T-helper 1 cell treated with Interleukin-12 subunit alpha and Interleukin-12 subunit beta and Interleukin-4 antibody, amounts not matched to agents 30 ng/mL and 1 ng/mL, for 36 hours (primary cell): ENCODE results near the gene RUNX2. TPM values are rescaled to one million over a fixed set of nuclear protein-coding genes. Genes with fewer than 3 reads are reported as not detected.

Source experiments
- intact Hi-C: fragments of 100-400 bp; cut with micrococcal nuclease; formaldehyde crosslinking; loops from one replicate; pipeline ENCODE4 v1.15.1; 2024
- total RNA-seq: library from RNA; stranded (reverse); gene quantifications from 2 replicates; pipeline ENCODE4 v1.2.3, GENCODE V29; 2022

RUNX2 gene
- total RNA-seq, 1 donor from 2014 or later: 14.6 TPM

- intact Hi-C loops: no loop called here
Observed at GRCh38 chr6:45500924-45501816, 173.0 kb downstream of the RUNX2 start.

- intact Hi-C loops: no loop called here
Observed at GRCh38 chr6:45502456-45502855, 174.3 kb downstream of the RUNX2 start.

- intact Hi-C loops: no loop called here
Observed at GRCh38 chr6:45504947-45505346, 176.8 kb downstream of the RUNX2 start.

DNA sequence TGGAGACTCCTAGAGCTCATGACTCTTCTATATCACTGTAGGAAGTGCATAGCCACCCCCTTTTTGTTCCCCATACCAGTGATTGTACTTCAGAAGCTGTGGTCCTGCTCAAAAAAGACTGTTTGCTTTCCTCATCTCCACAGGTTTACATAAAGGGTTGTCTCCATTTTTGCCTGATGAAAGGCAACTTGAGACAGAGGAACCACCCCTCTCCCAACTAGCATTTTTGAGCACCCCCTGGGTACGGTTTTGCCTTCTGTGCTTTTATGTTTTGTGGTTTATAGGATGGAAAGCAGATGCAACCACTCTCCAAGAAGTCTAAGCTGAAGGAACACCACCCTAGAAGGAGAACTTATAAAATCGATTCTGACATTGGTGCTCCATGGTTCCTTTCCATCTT lies 177.3 kb downstream of the RUNX2 start:
- intact Hi-C loops: no loop called here

DNA sequence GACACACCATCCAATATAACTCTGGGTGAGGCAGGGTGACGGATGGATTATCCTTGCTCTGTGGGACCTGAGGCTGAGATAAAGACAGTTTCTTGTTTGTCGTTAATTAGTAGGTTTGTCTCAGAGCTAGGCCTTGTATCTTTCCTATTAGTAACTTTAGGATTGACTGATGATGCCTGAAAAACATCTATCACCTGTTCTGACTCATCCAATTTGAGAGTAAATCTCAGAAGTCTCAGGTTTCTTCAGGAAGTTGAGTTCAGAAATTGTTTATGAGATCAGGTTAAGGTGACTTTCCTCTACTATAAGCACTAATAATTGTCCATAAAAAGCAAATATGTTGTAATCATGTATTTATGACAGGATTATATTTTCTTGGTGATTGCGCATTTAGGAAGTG lies 179.1 kb downstream of the RUNX2 start:
- intact Hi-C loops: no loop called here

- intact Hi-C loops: no loop called here
Observed at GRCh38 chr6:45509426-45509825, 181.3 kb downstream of the RUNX2 start.

DNA sequence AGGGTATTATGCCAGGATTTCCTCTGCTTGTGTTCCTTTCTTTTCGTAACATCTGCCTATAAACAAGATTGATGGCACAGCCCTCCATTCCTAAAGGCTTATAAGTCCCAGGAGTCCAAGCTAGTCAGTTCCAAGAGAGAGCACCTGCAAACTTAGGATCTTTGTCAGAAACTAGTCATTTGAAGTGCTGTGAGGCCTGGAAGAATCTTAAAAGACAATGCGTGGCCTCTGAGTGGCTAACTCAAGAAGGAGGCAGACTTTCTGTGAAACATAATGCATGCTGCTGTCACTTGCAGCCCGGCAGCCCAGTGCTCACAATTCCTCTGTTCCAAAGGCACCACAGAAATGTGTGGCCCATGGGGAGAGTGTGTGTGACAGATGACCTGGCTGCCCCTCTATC lies 184.6 kb downstream of the RUNX2 start:
- intact Hi-C loops: no loop called here

- intact Hi-C loops: no loop called here
Observed at GRCh38 chr6:45513213-45513618, 185.1 kb downstream of the RUNX2 start.

GRCh38 chr6:45513843-45514242 lies 185.7 kb downstream of the RUNX2 start:
- intact Hi-C loops: no loop called here

DNA sequence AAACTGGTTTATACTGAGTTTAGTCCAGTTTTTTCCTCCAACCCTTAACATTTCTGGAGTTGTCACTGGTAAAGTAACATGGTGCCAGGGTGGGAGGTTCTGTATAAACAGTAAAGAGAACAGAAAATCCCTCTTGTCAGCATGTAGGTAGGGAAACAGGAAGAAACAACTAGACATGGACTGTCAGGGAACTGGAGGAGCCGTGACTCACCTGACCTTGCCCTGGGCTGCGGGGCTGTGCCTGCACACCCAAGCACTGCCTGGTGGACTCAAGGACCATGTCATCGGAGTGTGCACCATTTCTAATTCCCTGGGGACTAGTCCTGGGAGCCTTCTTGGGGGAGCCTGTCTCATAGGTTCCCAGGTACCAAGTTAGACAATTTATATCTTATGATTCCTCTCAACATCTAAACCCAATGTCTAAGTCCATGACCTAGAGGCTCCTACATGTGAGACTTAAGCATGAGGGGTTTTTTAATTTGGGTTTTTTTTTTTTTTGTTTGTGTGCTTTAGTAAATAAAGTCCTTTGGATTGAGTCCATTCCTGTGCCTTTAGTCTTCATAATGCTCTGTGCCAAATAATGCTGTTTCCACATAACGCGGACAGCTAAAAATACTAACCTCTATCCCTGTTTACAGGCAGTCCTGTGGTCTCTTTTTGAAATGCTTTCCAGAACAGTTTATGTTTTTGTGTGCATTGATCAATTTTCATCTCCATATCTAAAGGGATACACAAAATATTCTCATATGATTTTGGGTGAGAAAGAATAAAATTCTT lies 186.5 kb downstream of the RUNX2 start:
- intact Hi-C loops: no loop called here

DNA sequence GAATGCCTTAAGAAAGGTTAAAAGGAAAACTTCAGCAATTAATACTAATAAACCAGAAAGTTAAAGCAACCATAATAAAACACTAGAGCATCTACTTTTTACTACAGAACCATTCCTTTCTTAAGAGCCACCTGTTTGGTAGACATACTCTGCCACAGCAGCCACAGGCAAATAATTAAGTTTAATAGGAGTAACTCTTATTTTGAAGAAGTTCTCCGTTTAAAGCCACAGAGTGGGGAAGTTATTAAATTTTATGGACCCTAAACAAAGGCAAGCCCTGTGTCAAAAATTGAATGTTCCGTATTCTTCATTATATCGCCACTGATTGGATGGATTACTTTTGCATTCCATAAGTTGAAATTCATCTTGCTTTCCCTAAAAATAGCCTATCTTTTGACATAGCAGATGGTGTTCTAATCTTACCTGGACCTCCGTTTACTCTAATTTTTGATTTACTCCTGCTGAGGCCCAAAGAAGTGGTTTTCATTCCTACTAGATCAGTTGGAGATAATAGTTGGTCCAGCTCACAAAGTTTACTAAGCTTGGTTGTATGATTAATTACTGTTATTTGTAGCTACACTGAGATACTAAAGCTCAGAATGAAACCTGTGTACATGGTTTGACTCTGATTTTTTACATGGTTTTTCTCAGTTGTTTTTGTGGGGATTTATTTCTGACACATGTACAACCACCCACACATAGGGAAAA lies 190.0 kb downstream of the RUNX2 start:
- intact Hi-C loops: no loop called here

- intact Hi-C loops: no loop called here
Observed at GRCh38 chr6:45521226-45521625, 193.1 kb downstream of the RUNX2 start.

- intact Hi-C loops: no loop called here
Observed at GRCh38 chr6:45522486-45522885, 194.4 kb downstream of the RUNX2 start.

- intact Hi-C loops: no loop called here
Observed at GRCh38 chr6:45527210-45527609, 199.1 kb downstream of the RUNX2 start.

GRCh38 chr6:45531999-45532595 lies 204.0 kb downstream of the RUNX2 start:
- intact Hi-C loops: no loop called here

GRCh38 chr6:45532721-45533210 lies 204.6 kb downstream of the RUNX2 start:
- intact Hi-C loops: no loop called here

DNA sequence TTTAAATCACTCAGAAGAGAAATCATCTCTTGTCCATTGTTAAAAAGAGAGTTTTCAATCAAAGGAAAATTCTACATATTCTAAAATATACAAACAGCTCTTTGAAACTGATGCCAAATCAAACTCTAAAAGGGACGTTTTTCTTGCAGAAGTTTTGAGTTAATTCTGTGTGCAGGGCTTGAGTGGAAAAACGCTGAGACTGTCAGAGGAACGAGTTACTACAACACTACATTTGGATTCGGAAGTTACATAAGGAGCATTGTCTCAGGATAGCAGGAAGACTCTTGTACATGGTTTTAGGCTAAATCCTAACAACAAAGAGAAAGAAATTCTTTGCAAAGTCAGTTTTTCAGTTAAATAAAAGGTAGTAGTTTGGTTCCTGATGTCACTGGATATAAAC lies 205.3 kb downstream of the RUNX2 start:
- intact Hi-C loops: no loop called here

- intact Hi-C loops: no loop called here
Observed at GRCh38 chr6:45535933-45536332, 207.8 kb downstream of the RUNX2 start.

- intact Hi-C loops: no loop called here
Observed at GRCh38 chr6:45537539-45537938, 209.4 kb downstream of the RUNX2 start.

DNA sequence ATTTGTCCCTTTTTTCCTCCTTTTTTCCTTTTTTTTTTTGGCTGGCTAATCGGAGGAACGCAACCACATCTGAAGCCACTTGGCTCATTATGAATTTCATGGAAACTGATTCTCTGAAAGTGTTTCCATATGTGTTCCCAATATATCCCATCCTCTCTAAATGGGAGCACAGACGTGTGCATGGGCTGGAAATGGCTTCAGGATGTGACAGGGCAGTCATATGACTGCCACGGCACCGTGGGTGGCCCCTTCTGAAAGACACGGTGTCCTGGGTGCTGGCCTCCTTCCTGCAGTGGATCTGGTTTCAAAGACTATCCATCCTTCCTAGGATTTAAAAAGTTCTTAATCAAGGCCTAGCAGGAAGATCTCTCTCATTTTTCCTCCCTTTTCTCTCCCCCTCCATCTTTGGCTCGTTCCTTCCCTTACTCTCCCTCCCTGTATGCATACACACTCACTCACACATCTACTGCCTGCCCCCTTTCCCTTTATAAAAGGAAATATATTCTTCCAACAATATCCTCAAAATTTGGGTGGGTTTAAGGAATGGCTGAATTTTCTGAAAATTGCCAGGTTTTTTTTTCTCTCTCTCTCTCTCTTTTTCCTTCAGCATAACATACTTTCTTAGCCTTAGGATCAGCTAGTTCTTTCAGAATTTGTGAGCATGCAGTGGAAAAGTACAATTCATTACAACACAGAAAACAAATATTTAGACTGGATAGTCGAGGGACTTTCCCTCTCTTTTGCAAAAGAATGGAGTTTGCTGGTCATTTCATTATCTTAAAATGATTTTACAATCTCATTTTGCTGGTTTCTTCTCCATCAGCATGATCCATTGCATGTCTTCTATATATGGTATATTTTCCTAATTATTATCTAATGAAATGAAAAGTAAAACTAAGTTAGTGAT lies 210.8 kb downstream of the RUNX2 start:
- intact Hi-C loops: no loop called here
